HG03575 (cell line): ENCODE data around the gene FBXW12.

Experiments
- ATAC-seq: cut with Tn5 transposase; IDR thresholded peaks from one replicate; pipeline ENCODE4 v1.9.1; 2021; ENCODE audit not compliant: unreplicated experiment, insufficient number of reproducible peaks, low FRiP score; ENCODE audit errors: extremely low read depth

FBXW12 gene

DNA sequence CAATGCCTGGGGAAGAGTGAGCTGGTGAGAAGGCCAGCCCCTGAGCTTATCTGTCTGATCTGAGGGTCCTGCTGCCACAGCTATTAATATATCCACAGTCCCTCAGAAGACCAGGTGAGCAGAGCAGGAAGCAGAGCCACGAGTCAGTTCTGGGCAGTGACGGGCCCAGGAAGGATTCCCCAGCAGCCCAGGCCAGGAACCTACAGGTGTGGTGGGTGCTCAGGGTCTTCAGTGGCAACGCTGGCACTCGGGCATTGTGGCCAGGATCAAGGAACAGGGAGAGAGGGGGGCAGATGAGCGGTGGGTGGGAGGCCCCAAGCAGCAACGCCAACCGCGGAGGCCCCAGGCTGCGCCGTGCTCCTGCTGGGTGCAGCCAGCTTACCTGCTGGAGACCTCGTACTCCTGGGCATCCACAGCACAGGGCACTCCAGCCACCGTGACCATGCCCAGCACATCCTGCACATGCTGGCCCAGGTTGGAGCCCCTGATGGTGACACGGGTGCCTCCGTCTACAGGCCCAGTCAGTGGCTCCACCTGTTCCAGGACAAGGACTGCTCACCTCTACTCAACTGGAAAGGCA, 45.6 kb downstream of the FBXW12 start:
- ATAC-seq = no peak

GRCh38 chr3:48418140-48418539, 46.1 kb downstream of the FBXW12 start:
- ATAC-seq = no peak

DNA sequence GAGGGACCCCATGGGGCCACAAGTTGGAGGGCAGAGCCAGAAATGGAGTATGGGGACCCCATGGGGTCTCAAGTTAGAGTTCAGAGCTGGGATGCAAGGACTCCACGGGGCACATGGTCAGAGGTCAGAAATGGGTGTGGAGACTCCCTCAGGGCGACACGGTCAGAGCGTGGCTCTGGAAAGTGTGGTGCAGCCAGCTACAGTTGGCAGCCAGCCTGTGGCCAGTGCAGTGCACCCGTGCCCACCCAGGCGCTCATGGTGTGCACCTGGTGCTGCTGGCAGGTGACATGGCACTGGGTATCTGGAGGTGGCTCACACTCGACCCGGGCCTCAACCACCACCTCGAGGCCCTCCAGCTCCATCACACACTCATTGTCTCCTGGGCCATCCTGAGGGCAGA, 46.6 kb downstream of the FBXW12 start:
- no peak for ATAC-seq

GRCh38 chr3:48419149-48419548, 47.1 kb downstream of the FBXW12 start:
- no peak for ATAC-seq

- no peak for ATAC-seq
These were observed 47.6 kb downstream of the FBXW12 start for GRCh38 chr3:48419597-48419996.

GRCh38 chr3:48420561-48420960, 48.5 kb downstream of the FBXW12 start:
- ATAC-seq = no peak

- ATAC-seq = no peak
These were observed 50.3 kb downstream of the FBXW12 start for GRCh38 chr3:48422272-48422671.

DNA sequence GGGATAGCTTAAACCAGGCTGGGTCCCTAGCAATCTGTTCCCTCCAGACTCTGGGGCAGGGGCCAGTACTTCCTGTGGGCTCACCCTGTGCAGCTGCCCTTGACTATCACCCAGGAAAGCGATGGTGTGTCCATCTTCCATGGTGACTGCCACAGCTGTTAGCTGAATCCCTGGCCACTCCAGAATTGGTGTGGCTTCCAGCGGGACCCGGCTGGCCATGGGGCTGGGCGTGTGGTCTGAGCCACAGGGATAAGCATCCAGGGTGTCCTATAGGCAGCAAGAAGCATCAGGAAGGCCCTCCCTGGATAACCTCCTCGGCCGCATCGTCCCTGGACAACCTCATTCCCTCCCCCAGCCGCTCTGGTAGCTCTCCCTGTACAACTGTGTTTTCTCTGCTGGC, 50.7 kb downstream of the FBXW12 start:
- ATAC-seq = no peak

DNA sequence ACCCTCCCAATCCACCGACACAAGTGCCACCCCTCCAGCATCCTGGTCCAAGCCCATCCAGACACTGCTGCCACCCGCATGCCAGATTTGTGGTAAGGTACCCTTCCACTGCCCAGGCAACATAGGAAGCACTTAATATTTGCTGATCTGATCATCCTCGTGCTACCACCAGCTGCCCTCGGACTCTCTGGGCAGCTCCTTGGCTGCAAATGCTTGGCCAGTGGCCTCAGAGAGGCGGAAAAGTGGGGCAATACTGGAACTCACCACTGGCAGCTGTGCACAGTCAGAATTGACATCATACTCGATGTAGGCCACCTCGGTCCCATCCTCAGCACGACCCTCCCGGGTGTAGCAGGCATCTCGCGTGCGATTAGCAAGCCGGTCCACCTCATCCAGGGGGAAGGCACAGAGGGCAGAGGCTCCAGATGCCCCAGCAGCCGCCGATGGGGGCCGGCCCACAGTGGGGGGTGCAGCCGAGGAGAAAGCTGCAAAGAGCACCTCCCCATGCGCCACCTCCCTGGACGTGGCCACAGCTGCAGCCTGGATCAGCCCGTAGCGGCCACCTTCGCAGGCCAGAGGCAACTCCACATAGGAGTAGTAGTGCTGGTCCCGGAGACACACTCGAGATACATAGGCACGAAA, 51.3 kb downstream of the FBXW12 start:
- no peak for ATAC-seq

DNA sequence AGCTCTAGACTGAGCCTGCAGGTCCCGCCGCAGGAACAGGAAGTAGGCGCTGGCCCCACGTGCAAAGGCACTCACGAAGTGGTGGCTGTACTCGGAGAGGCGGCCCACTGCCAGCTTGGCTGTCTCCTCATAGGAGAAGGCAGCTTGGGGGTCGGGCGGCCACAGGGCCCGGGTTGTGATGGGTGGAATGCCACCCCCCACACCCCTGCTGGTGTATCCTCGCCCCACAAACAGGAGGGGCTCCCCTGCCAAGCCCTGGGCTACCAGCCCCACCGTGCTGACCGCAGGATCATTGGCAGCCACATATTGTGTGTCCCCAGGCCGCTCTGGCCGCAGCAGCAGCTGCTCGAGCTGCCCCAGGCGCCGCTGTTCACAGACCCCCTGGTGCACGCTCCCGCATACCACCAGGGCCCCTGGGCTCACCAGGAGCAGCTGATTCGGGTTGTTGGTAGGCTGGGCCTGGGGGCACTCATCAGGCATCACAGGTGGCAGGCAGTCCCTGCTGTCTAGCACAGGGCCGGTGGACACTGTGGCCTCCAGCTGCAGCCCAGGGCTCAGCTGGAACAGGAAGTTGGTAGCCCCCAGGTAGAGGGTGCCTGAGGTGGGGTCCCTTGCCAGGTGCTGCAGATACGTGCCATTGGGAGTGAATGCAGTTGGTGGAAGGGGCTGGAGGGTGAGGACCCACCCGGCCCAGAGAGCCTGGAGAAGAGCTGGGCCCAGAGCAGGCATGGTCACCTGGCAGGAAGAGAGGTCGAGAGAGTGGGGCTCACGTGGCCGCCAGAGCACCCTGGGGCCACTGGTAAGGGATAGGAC, 52.1 kb downstream of the FBXW12 start:
- no peak for ATAC-seq

- ATAC-seq = no peak
These were observed 53.3 kb downstream of the FBXW12 start for GRCh38 chr3:48425281-48425812.

DNA sequence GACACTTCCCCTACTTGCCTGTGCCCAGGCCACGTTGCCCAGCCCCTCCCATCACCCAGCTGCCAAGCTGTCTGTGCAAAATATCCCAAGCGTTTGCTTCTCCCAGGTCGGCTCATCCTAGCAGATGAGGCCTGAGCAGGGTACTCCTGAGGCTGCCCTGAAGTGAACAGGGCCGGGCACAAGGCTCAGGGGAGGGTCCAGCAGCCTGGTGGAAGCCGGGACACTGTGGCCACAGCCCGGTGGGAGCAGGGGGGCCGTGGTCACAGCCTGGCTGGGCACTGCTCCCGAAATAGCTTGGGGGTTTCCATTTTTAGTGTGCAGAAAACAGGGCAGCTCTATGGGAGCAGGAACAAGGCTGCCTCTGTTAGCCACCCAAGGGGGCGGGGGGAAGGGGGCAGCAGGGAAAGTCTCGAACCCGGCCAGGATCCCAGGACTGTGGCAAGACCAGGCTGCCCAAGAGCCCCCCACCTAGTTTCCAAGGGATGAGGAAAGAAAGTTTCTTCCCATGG, 54.4 kb downstream of the FBXW12 start:
- ATAC-seq = no peak

- no peak for ATAC-seq
These were observed 55.1 kb downstream of the FBXW12 start for GRCh38 chr3:48426944-48427629.

DNA sequence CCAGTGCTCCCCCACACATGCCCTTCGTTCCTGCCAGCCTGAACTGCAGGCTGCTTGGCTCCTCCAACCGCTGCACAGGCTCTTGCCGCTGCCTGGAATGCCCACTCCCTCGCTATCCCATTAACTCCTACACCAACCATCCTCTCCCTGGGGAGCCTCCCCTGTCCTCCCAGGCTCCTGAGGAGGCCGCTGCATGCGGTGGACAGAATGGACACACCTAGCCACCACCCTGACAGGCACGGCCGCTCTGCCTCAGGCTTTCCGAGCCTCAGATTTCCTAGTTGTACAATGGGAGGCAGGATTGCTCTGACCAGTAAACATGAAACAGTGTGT, 55.6 kb downstream of the FBXW12 start:
- no peak for ATAC-seq

DNA sequence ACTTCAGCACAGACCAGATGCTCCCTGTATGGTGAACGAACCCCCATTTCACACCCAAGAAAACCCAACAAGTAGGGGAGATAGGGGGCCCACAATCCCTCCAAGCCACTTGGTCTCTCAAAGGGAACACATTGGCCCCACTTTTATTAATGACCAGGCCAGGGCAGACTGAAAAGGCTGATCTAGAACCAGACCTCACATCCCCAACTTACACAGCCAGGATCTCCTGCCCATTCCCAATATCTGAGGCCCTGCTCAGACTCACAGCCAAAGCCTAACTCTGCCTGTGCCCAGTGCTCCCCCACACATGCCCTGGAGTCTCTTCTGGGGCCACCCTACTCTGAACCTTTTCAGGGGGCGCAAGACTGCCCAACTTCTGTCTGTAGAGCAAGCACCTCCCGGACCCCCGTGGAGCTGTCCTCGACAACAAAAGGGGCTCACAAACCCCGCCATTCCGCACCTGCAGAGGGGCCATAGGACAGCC, 56.1 kb downstream of the FBXW12 start:
- ATAC-seq = no peak

- no peak for ATAC-seq
These were observed 56.7 kb downstream of the FBXW12 start for GRCh38 chr3:48428572-48429316.

DNA sequence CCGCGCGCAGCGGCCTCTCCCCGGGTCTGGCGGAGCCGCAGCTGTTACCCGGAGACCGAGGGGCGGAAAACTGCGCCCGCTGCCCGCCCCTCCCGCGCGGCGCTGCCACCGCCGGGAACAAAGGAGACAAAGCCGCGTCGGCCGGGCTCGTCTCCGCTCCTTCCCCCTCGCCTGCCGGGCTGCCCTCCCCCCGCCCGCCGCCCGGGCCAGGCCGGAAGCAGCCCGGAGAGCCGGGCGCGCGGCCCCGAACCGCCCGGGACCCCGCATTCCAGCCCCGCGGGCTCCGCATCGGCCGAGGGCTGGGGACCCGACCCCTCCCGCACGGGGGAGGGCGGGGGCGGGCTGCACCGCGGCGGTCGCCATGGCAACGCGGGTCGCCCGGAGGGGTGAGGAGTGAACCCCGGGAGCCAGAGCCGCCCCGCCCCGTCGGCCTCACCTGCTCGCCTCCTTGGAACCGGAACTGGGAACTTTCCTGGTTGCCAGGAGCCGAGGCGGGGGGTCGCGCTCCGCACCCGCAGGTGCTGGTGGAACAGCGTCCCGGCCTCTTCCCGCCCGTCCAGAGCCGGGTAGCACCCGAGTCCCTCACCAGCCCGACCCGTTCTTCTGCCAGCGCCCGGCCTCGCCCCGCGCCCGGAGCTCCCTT, 57.4 kb downstream of the FBXW12 start:
- ATAC-seq = no peak

DNA sequence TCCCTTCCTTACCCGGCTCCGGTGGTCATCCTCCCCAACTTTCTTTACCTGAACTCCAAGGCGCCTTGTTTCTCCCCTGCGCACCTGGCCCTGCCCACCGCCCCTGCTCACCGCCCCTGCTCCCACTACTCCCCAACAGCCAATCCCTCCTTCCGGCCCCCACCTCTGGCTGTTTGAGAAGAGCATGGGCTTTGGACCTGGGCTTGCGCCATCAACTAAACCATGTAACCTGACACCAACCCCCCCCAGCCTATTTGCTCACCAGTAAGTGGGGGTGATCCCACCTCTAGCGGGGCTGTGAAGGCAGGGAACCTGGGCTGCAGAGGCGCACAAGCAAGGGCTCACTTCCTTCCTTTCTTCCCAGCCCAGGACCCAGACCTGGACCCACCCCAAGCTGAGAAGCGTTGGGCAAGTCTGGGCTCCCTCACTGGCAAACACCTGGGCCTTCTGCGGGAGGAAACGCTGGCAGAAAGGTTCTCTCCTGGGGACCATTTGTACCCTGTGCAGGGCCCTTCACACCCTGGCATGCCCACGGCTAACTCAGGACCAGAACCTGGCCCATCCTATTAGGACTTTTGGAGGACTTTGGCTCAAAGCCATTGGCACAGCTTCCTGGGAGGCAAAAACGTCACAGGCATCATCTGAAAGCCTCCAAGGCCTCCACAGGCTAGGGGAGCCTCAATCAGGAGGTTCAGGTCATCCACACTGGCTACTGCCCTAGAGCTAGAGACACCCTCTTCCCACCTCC, 58.1 kb downstream of the FBXW12 start, which contains the start of gene PLXNB1:
TSS of gene PLXNB1 (minus strand) at position 127 of the 748 bp plus-strand sequence. CDS start 5,475 bp downstream, outside the sequence.
- ATAC-seq = no peak
